IMR-90 (cell line): ENCODE data around the gene USP17L30. TPM values are rescaled to one million over a fixed set of nuclear protein-coding genes. Genes with fewer than 3 reads are reported as not detected.

Experiments
- ATAC-seq: fragments of 200-7000 bp; cut with Tn5 transposase; 2 replicates; pipeline ENCODE4 v1.9.1; 2020; ENCODE audit warnings: low read depth, mild to moderate bottlenecking, moderate library complexity
- BruUV-seq: library from RNA; stranded (reverse); fragments of 400-500 nt; replicated peaks from 2 replicates; lab custom pipeline; 2021; lab: Mats Ljungman, UMichigan
- CTCF ChIA-PET: fragments of 300-600 bp; formaldehyde crosslinking; extraction: SDS; loops from one replicate; lab custom pipeline; 2021; ENCODE audit warnings: antibody characterized with exemption; lab: Yijun Ruan, JAX
- POLR2A ChIA-PET: fragments of 300-600 bp; sonication (Branson Sonifier 250); formaldehyde crosslinking; loops from one replicate; lab custom pipeline; 2022; ENCODE audit warnings: antibody characterized with exemption; ENCODE audit not compliant: unreplicated experiment; lab: Charles Lee
- DNase-seq: peaks from one replicate; pipeline ENCODE4 v3.0.0; 2013
- H2AFZ ChIP-seq: replicated peaks from 2 replicates; pipeline ENCODE3; 2013; ENCODE audit warnings: low read length, mild to moderate bottlenecking; ENCODE audit not compliant: poor library complexity
- H2AK5ac ChIP-seq: 2 replicates; pipeline ENCODE4 v1.6.1; 2013; ENCODE audit warnings: low read depth, low read length, inconsistent platforms
- H2AK9ac ChIP-seq: replicated peaks from 2 replicates; pipeline ENCODE3; 2013; ENCODE audit warnings: mild to moderate bottlenecking, low read depth, low read length, moderate library complexity; ENCODE audit not compliant: poor library complexity
- H2BK120ac ChIP-seq: 2 replicates; pipeline ENCODE4 v1.6.1; 2013; ENCODE audit warnings: low read depth, low read length, inconsistent platforms
- H2BK15ac ChIP-seq: 3 replicates; pipeline ENCODE4 v1.6.1; 2013; ENCODE audit warnings: low read depth, low read length, inconsistent platforms
- H2BK20ac ChIP-seq: 2 replicates; pipeline ENCODE4 v1.6.1; 2013; ENCODE audit warnings: low read depth, mild to moderate bottlenecking, inconsistent platforms, low read length, moderate library complexity
- H2BK5ac ChIP-seq: 2 replicates; pipeline ENCODE4 v1.6.1; 2013; ENCODE audit warnings: mild to moderate bottlenecking, low read depth, low read length, inconsistent platforms; ENCODE audit not compliant: poor library complexity, severe bottlenecking
- H3K14ac ChIP-seq: replicated peaks from 2 replicates; pipeline ENCODE4 v1.6.1; 2013; ENCODE audit warnings: low read depth, low read length, inconsistent platforms
- H3K18ac ChIP-seq: 2 replicates; pipeline ENCODE4 v1.6.1; 2013; ENCODE audit warnings: low read depth, low read length, control low read depth
- H3K23ac ChIP-seq: 2 replicates; pipeline ENCODE4 v1.6.1; 2013; ENCODE audit warnings: low read depth, low read length, inconsistent platforms
- H3K27ac ChIP-seq: 2 replicates; pipeline ENCODE4 v1.5.1; 2013; ENCODE audit warnings: mild to moderate bottlenecking, control low read depth, low read length; ENCODE audit not compliant: insufficient read depth
- H3K27me3 ChIP-seq: 2 replicates; pipeline ENCODE4 v1.6.1; 2013; ENCODE audit warnings: low read length; ENCODE audit not compliant: control insufficient read depth, insufficient read depth
- H3K36me3 ChIP-seq: 2 replicates; pipeline ENCODE4 v1.6.1; 2013; ENCODE audit warnings: low read length, mixed read lengths; ENCODE audit not compliant: control insufficient read depth, insufficient read depth
- H3K4ac ChIP-seq: 2 replicates; pipeline ENCODE4 v1.6.1; 2013; ENCODE audit warnings: low read depth, low read length, inconsistent platforms
- H3K4me1 ChIP-seq: 2 replicates; pipeline ENCODE4 v1.6.1; 2013; ENCODE audit warnings: low read length, mixed read lengths; ENCODE audit not compliant: control insufficient read depth, insufficient read depth
- H3K4me2 ChIP-seq: 2 replicates; pipeline ENCODE4 v1.6.1; 2013; ENCODE audit warnings: low read depth, mild to moderate bottlenecking, control low read depth, low read length, moderate library complexity
- H3K4me3 ChIP-seq: 2 replicates; pipeline ENCODE4 v1.5.1; 2013; ENCODE audit warnings: low read depth, mild to moderate bottlenecking, control low read depth, low read length, moderate library complexity; ENCODE audit not compliant: insufficient read depth
- H3K56ac ChIP-seq: 2 replicates; pipeline ENCODE4 v1.6.1; 2013; ENCODE audit warnings: low read length, inconsistent platforms; ENCODE audit not compliant: insufficient read depth; ENCODE audit errors: extremely low read depth
- H3K79me1 ChIP-seq, 2 experiments: 2 replicates each; pipeline ENCODE4 v1.6.1; 2013; ENCODE audit warnings: low read length in 2 of 2, inconsistent platforms in 1 of 2, low read depth in 1 of 2
- H3K9ac ChIP-seq: 2 replicates; pipeline ENCODE4 v1.6.1; 2013; ENCODE audit warnings: low read depth, low read length, control low read depth
- H3K9me1 ChIP-seq: 2 replicates; pipeline ENCODE4 v1.6.1; 2013; ENCODE audit warnings: low read length, inconsistent platforms; ENCODE audit not compliant: insufficient read depth
- H3K9me3 ChIP-seq: 2 replicates; pipeline ENCODE4 v1.6.1; 2013; ENCODE audit warnings: low read length; ENCODE audit not compliant: control insufficient read depth, insufficient read depth
- H4K20me1 ChIP-seq: 2 replicates; pipeline ENCODE4 v1.6.1; 2013; ENCODE audit warnings: low read length, inconsistent platforms; ENCODE audit not compliant: insufficient read depth
- H4K5ac ChIP-seq: 2 replicates; pipeline ENCODE4 v1.6.1; 2013; ENCODE audit warnings: mild to moderate bottlenecking, low read depth, low read length, control low read depth
- H4K8ac ChIP-seq, 2 experiments: 2 replicates each; pipeline ENCODE4 v1.6.1; 2013; ENCODE audit warnings: low read depth in 2 of 2, low read length in 2 of 2, control low read depth in 1 of 2, inconsistent platforms in 1 of 2
- H4K91ac ChIP-seq: 2 replicates; pipeline ENCODE4 v1.6.1; 2013; ENCODE audit warnings: low read depth, low read length, inconsistent platforms; ENCODE audit not compliant: insufficient read depth
- BHLHE40 ChIP-seq: fragments of 150-350 bp; IDR thresholded peaks from 2 replicates; pipeline ENCODE4 v1.6.1; 2016; ENCODE audit warnings: mild to moderate bottlenecking, low read depth, low read length
- CEBPB ChIP-seq: IDR thresholded peaks from 2 replicates; pipeline ENCODE4 v1.6.1; 2012; ENCODE audit warnings: low read depth, low read length, improper control_type of control experiment
- CHD1 ChIP-seq: IDR thresholded peaks from 2 replicates; pipeline ENCODE4 v1.6.1; 2012; ENCODE audit warnings: low read depth, low read length, improper control_type of control experiment
- CTCF ChIP-seq: conservative IDR thresholded peaks from 2 replicates; pipeline ENCODE4 v1.5.1; 2012; ENCODE audit warnings: mild to moderate bottlenecking, low read depth, low read length, improper control_type of control experiment
- MAFK ChIP-seq: IDR thresholded peaks from 2 replicates; pipeline ENCODE4 v1.6.1; 2012; ENCODE audit warnings: low read depth, low read length, improper control_type of control experiment
- MAZ ChIP-seq: IDR thresholded peaks from 2 replicates; pipeline ENCODE4 v1.6.1; 2012; ENCODE audit warnings: low read depth, mild to moderate bottlenecking, low read length, improper control_type of control experiment, moderate library complexity, borderline replicate concordance
- NFE2L2 ChIP-seq: fragments of 150-350 bp; IDR thresholded peaks from 2 replicates; pipeline ENCODE4 v1.6.1; 2016; ENCODE audit warnings: low read depth, mild to moderate bottlenecking, low read length
- POLR2A ChIP-seq: IDR thresholded peaks from 2 replicates; pipeline ENCODE4 v1.6.1; 2012; ENCODE audit warnings: mild to moderate bottlenecking, low read depth, low read length
- RCOR1 ChIP-seq: IDR thresholded peaks from 2 replicates; pipeline ENCODE4 v1.6.1; 2012; ENCODE audit warnings: mild to moderate bottlenecking, low read length, improper control_type of control experiment; ENCODE audit not compliant: insufficient replicate concordance
- SMC3 ChIP-seq: fragments of 150-350 bp; IDR thresholded peaks from 2 replicates; pipeline ENCODE4 v1.6.1; 2016; ENCODE audit warnings: low read depth, mild to moderate bottlenecking, antibody characterized with exemption, low read length, moderate library complexity
- USF2 ChIP-seq: fragments of 150-350 bp; IDR thresholded peaks from 2 replicates; pipeline ENCODE4 v1.6.1; 2017; ENCODE audit warnings: mild to moderate bottlenecking, antibody characterized with exemption, low read length, low read depth
- WGBS, 2 experiments: methylation state at CpG; one replicate each; pipeline versions ENCODE4 v1.1.5 to v1.1.7; 2013; ENCODE audit warnings: missing lambda C conversion rate in 2 of 2; ENCODE audit not compliant: insufficient read length in 1 of 2; ENCODE audit errors: extremely low coverage in 2 of 2; 5-methylcytosine and 5-hydroxymethylcytosine counted together
- dilution Hi-C: fragments of 300-500 bp; cut with HindIII; formaldehyde crosslinking; loops from one replicate; pipeline ENCODE4 v1.14.3; 2018; ENCODE audit warnings: low sequenced_read_pairs; ENCODE audit not compliant: unreplicated experiment
- in situ Hi-C: fragments of 300-500 bp; cut with MboI; formaldehyde crosslinking; loops from 3 replicates; pipeline ENCODE4 v1.14.3; 2019; ENCODE audit warnings: low sequenced_read_pairs, inconsistent platforms, mixed read lengths
- intact Hi-C: fragments of 100-400 bp; cut with micrococcal nuclease; formaldehyde crosslinking; loops from 2 replicates; pipeline ENCODE4 v1.10.0; 2022
- polyA plus RNA-seq, 3 experiments: library from polyadenylated mRNA; depleted of rRNA; stranded (reverse); fragments of >200 nt; gene quantifications; 2 replicates each; pipeline ENCODE4 v1.2.3, GENCODE V29; 2012; ENCODE audit warnings: low replicate concordance in 1 of 3
- total RNA-seq: library from RNA; depleted of rRNA; stranded (reverse); fragments of >200 nt; gene quantifications from 2 replicates; pipeline ENCODE4 v1.2.3, GENCODE V29; 2012
- TF ChIP-seq, protein P1 (sequence below): fragments of 150-350 bp; IDR thresholded peaks from 2 replicates; pipeline ENCODE4 v1.6.1; 2016; ENCODE audit warnings: low read depth, mild to moderate bottlenecking, low read length, moderate library complexity, borderline replicate concordance

USP17L30 gene
- total and polyA plus RNA-seq, 2 of the 4 experiments (the other 2 are of a cell fraction), result not detected

DNA sequence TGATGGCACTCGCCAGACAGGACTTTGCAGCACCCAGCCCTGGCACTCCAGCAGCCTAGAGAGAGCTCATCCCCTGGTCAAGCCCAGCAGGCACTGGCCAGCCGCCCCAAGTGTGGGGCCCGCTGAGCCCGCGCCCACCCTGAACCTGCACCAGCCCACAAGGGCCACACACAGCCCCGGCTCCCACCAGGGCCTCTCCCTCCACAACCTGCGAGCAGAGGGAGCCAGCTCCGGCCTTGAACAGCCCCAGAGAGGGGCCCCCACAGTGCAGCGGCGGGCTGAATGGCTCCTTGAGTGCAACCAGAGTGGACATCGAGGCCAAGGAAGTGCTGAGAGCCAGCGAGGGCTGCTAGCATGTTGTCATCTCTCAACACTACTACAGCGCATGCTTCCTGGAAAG, 46.9 kb downstream of the USP17L30 start:
- H3K9me1 ChIP-seq, result no peaks in the 10 kb centered on the region
- CTCF ChIA-PET, result no interaction called here
- no peak overlapping the region for H3K4ac ChIP-seq
- no peak overlapping the region for H2AK5ac ChIP-seq
- H3K9ac ChIP-seq, result no peak overlapping the region
- H3K4me2 ChIP-seq, result no peak overlapping the region
- H3K23ac ChIP-seq, result no peak overlapping the region
- H3K79me1 ChIP-seq, result no peaks in the 10 kb centered on the region
- in situ Hi-C loops (no loop called here), dilution Hi-C loops (no loop called here), intact Hi-C loops (no loop called here)
- H2BK5ac ChIP-seq, result no peak overlapping the region
- 0% methylated on average over 1 of the region's 13 CpGs; no CpG with 5 or more reads in 1 of the 2 experiments for WGBS, 2 experiments
- no peak overlapping the region for H2AK9ac ChIP-seq
- H3K27ac ChIP-seq, result no peak overlapping the region
- no peak overlapping the region for H3K14ac ChIP-seq
- no peaks in the 10 kb centered on the region for H4K20me1 ChIP-seq
- no TSS peak for BruUV-seq
- H3K4me3 ChIP-seq, result no peak overlapping the region
- no peak overlapping the region for H2BK20ac ChIP-seq
- H3K36me3 ChIP-seq, result no peaks in the 10 kb centered on the region
- no peak overlapping the region for H4K5ac ChIP-seq
- H2BK120ac ChIP-seq, result no peak overlapping the region
- no peak overlapping the region for H2BK15ac ChIP-seq
- H4K8ac ChIP-seq, result no peak overlapping the region
- H3K56ac ChIP-seq, result no peak overlapping the region
- H4K91ac ChIP-seq, result no peak overlapping the region
- no peak overlapping the region for H3K18ac ChIP-seq
- DNase-seq (no peak), ATAC-seq (no peak)
- no peaks in the 10 kb centered on the region for H3K4me1 ChIP-seq
- peaks cover 5% of the 10 kb centered on the region; the same call in 1 of the 2 replicates for H3K9me3 ChIP-seq
- POLR2A ChIA-PET, result no interaction called here
- H3K27me3 ChIP-seq, result no peaks in the 10 kb centered on the region
- no peak overlapping the region for H2AFZ ChIP-seq
- TF ChIP-seq, protein P1, sequence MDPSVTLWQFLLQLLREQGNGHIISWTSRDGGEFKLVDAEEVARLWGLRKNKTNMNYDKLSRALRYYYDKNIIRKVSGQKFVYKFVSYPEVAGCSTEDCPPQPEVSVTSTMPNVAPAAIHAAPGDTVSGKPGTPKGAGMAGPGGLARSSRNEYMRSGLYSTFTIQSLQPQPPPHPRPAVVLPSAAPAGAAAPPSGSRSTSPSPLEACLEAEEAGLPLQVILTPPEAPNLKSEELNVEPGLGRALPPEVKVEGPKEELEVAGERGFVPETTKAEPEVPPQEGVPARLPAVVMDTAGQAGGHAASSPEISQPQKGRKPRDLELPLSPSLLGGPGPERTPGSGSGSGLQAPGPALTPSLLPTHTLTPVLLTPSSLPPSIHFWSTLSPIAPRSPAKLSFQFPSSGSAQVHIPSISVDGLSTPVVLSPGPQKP, result no peak
- no peak for TF ChIP-seq CHD1
- no peak for TF ChIP-seq CTCF
- no peak for TF ChIP-seq SMC3
- TF ChIP-seq CEBPB, result no peak
- no peak for TF ChIP-seq RCOR1
- TF ChIP-seq MAFK, result no peak
- TF ChIP-seq NFE2L2, result no peak
- no peak for TF ChIP-seq USF2
- TF ChIP-seq BHLHE40, result no peak
- no peak for TF ChIP-seq MAZ
- TF ChIP-seq POLR2A, result no peak
